HG02885 (cell line): ENCODE measurements around the gene CCNG1.

Experiments used
- ATAC-seq: cut with Tn5 transposase; IDR thresholded peaks from one replicate; pipeline ENCODE4 v1.9.1; 2021; ENCODE audit warnings: mild to moderate bottlenecking; ENCODE audit not compliant: unreplicated experiment, poor library complexity

Gene CCNG1

GRCh38 chr5:163478126-163478981, 41.0 kb downstream of the CCNG1 start:
- ATAC-seq: no peak

GRCh38 chr5:163478982-163479271, 41.5 kb downstream of the CCNG1 start:
- ATAC-seq: no peak

DNA sequence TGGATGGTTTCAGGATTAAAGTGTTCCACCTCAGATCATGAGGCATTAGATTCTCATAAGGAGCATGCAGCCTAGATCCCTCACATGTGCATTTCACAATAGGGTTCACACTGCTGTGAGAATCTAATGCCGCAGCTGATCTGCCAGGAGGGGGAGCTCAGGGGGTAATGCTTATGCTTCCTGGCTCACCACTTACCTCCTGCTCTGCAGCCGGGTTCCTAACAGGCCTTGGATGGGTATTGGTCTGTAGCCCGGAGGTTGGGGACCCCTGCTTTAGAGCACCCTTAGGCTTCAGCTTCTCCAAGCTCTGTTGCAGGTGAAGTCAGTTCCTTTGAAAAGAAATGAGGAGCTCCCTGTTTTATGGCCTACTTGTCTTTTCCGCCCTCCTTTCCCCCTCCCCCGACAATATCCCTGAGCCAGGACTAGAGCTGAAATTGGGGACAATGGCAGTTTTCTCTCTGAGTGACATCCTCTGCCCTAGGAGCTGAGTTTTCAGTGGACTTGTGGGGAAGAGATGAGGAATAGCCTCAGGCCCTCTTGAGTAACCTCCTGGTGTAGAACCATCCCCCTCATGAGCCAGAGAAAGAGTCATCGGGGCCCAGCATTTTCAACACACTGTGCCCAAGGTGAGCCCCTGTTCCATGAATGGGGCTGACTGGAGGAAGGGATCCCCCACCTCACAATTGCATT, 51.8 kb downstream of the CCNG1 start:
- ATAC-seq: no peak

- no peak for ATAC-seq
Observed at GRCh38 chr5:163489745-163490075, 52.3 kb downstream of the CCNG1 start.
